ENCODE data around the gene FBXW11. TPM values are rescaled to one million over a fixed set of nuclear protein-coding genes. Genes with fewer than 3 reads are reported as not detected.

FBXW11 gene
- total and polyA plus RNA-seq, 2 of the 13 experiments (the other 11 are each of a cell fraction or from before 2014, with no cell fraction given): 31.7 to 53.6 TPM

- TF ChIP-seq HMGXB4 (CRISPR knock-in tag; IDR thresholded peaks at IDR 0.05; ENCODE audit: borderline replicate concordance in 1 of 2, low read depth in 1 of 2): no peak
These were observed 183.2 kb downstream of the FBXW11 start (continued) for GRCh38 chr5:171823269-171823668.

GRCh38 chr5:171821286-171821685, 185.2 kb downstream of the FBXW11 start:
- no TSS peak for BruUV-seq (replicated peaks)
- ChIA-PET CTCF (ENCODE audit: low intra/inter-chr PET ratio, low total read pairs) (no interaction called here), POLR2A (no interaction called here)
- H3K27ac ChIP-seq (ENCODE audit: extremely low read length, insufficient read depth, low read length): no peak overlapping the region
- no peak overlapping the region for H3K9ac ChIP-seq (ENCODE audit: insufficient read depth, low read depth, low read length)
- H3K4me1 ChIP-seq (ENCODE audit: insufficient read depth, low read length): no peaks in the 10 kb centered on the region
- H3K4me2 ChIP-seq (ENCODE audit: low read depth, low read length): no peak overlapping the region
- H3K27me3 ChIP-seq (ENCODE audit: control insufficient read depth in 1 of 2, insufficient read depth in 2 of 2, low read length in 2 of 2): peaks cover 0 to 3% of the 10 kb centered on the region in 2 experiments; a peak in 1 of 5 replicates
- H3K79me2 ChIP-seq (ENCODE audit: insufficient read depth, low read length): no peaks in the 10 kb centered on the region
- in situ Hi-C loops (cut with HindIII; ENCODE audit: extremely low pct_ligation_motif_present, low pct_unique_long_range_greater_than_20kb): no loop called here
- no peaks in the 10 kb centered on the region for H3K36me3 ChIP-seq (replicated peaks in 1 of 2; ENCODE audit: control insufficient read depth in 1 of 2, insufficient read depth in 2 of 2, low read length in 2 of 2)
- H3K4me3 ChIP-seq (replicated peaks in 1 of 3; ENCODE audit: insufficient read depth in 1 of 3, low read depth in 2 of 3, low read length in 3 of 3): no peak overlapping the region
- H3K9me3 ChIP-seq (ENCODE audit: low read length): no peaks in the 10 kb centered on the region
- WGBS (ENCODE audit: low lambda C conversion rate): 0% methylated on average over 4 of the region's 4 CpGs
- no peak overlapping the region for H2AFZ ChIP-seq (ENCODE audit: low read length)
- FAIRE-seq: no peak
- DNase-seq (ENCODE audit: low spot score): no peak
- intact Hi-C loops (cut with micrococcal nuclease; ENCODE audit: unreplicated experiment): no loop called here
- no peak for ATAC-seq
- TF ChIP-seq HNRNPH1 (optimal IDR thresholded peaks at IDR 0.05; ENCODE audit: low read depth, low read length): no peak
- H4K20me1 ChIP-seq (ENCODE audit: insufficient read depth, low read length): no peaks in the 10 kb centered on the region

- ChIA-PET POLR2A (no interaction called here), CTCF (ENCODE audit: low intra/inter-chr PET ratio, low total read pairs) (no interaction called here)
- no peaks in the 10 kb centered on the region for H3K36me3 ChIP-seq (replicated peaks in 1 of 2; ENCODE audit: control insufficient read depth in 1 of 2, insufficient read depth in 2 of 2, low read length in 2 of 2)
- H3K27ac ChIP-seq (ENCODE audit: extremely low read length, insufficient read depth, low read length): no peak overlapping the region
- no TSS peak for BruUV-seq (replicated peaks)
- H3K4me2 ChIP-seq (ENCODE audit: low read depth, low read length): no peak overlapping the region
- in situ Hi-C loops (cut with HindIII; ENCODE audit: extremely low pct_ligation_motif_present, low pct_unique_long_range_greater_than_20kb): no loop called here
- intact Hi-C loops (cut with micrococcal nuclease; ENCODE audit: unreplicated experiment): no loop called here
- FAIRE-seq (no peak), ATAC-seq (no peak), DNase-seq (ENCODE audit: low spot score) (no peak)
- no peak overlapping the region for H3K9ac ChIP-seq (ENCODE audit: insufficient read depth, low read depth, low read length)
- H3K9me3 ChIP-seq (ENCODE audit: low read length): no peaks in the 10 kb centered on the region
- no peak overlapping the region for H3K4me3 ChIP-seq (replicated peaks in 1 of 3; ENCODE audit: insufficient read depth in 1 of 3, low read depth in 2 of 3, low read length in 3 of 3)
- H2AFZ ChIP-seq (ENCODE audit: low read length): no peak overlapping the region
- WGBS (ENCODE audit: low lambda C conversion rate): 47% methylated on average over 6 of the region's 11 CpGs
- H3K27me3 ChIP-seq (ENCODE audit: control insufficient read depth in 1 of 2, insufficient read depth in 2 of 2, low read length in 2 of 2): peaks cover 0 to 3% of the 10 kb centered on the region in 2 experiments; a peak in 1 of 5 replicates
- no peaks in the 10 kb centered on the region for H3K79me2 ChIP-seq (ENCODE audit: insufficient read depth, low read length)
- TF ChIP-seq ZSCAN22 (CRISPR knock-in tag; IDR thresholded peaks at IDR 0.05) (no peak), ELF1 (CRISPR knock-in tag; IDR thresholded peaks at IDR 0.05) (no peak), HNF4G (IDR thresholded peaks at IDR 0.05; ENCODE audit: borderline replicate concordance, low read depth, low read length) (no peak), HNF4G (CRISPR knock-in tag; IDR thresholded peaks at IDR 0.05; ENCODE audit: borderline replicate concordance, low read depth) (no peak), AKNA (CRISPR knock-in tag; IDR thresholded peaks at IDR 0.05; ENCODE audit: borderline replicate concordance) (no peak), ZNF383 (CRISPR knock-in tag; IDR thresholded peaks at IDR 0.05; ENCODE audit: borderline replicate concordance) (no peak), KLF16 (CRISPR knock-in tag; IDR thresholded peaks at IDR 0.05) (no peak)
- H4K20me1 ChIP-seq (ENCODE audit: insufficient read depth, low read length): no peaks in the 10 kb centered on the region
- H3K4me1 ChIP-seq (ENCODE audit: insufficient read depth, low read length): no peaks in the 10 kb centered on the region
These were observed 185.9 kb downstream of the FBXW11 start for GRCh38 chr5:171820561-171820960.

Measured in HepG2 (cell line).